Stimulated activated CD4-positive, alpha-beta T cell treated with anti-CD3 and anti-CD28 coated beads, Interleukin-2, amount 100 ng/mL, for 4 hours (primary cell): ENCODE data around the gene RRBP1.

ENCODE experiments used
- DNase-seq: peaks from one replicate; pipeline ENCODE4 v3.0.0-alpha.2; 2020; ENCODE audit warnings: low read depth

The RRBP1 gene

GRCh38 chr20:17646961-17647301 is 35.1 kb downstream of the RRBP1 start:
- DNase-seq = no peak

GRCh38 chr20:17646209-17646960 is 35.7 kb downstream of the RRBP1 start:
- no peak for DNase-seq

- no peak for DNase-seq
Measured at GRCh38 chr20:17645546-17646208, 36.4 kb downstream of the RRBP1 start.

- no peak for DNase-seq
Measured at GRCh38 chr20:17645010-17645409, 37.0 kb downstream of the RRBP1 start.

- DNase-seq = no peak
Measured at GRCh38 chr20:17644451-17644850, 37.6 kb downstream of the RRBP1 start.

- DNase-seq = no peak
Measured at GRCh38 chr20:17643531-17644188, 38.4 kb downstream of the RRBP1 start.

GRCh38 chr20:17642404-17643269 is 39.4 kb downstream of the RRBP1 start:
- no peak for DNase-seq

GRCh38 chr20:17641993-17642392 is 40.0 kb downstream of the RRBP1 start:
- no peak for DNase-seq

- DNase-seq = no peak
Measured at GRCh38 chr20:17641520-17641964, 40.5 kb downstream of the RRBP1 start.

GRCh38 chr20:17640875-17641378 is 41.1 kb downstream of the RRBP1 start:
- no peak for DNase-seq

GRCh38 chr20:17640146-17640874 is 41.7 kb downstream of the RRBP1 start:
- DNase-seq = no peak

- no peak for DNase-seq
Measured at GRCh38 chr20:17638835-17639407, 43.1 kb downstream of the RRBP1 start.

- no peak for DNase-seq
Measured at GRCh38 chr20:17637985-17638640, 43.9 kb downstream of the RRBP1 start.

- no peak for DNase-seq
Measured at GRCh38 chr20:17637413-17637780, 44.6 kb downstream of the RRBP1 start.

GRCh38 chr20:17636523-17637412 is 45.3 kb downstream of the RRBP1 start:
- no peak for DNase-seq

- no peak for DNase-seq
Measured at GRCh38 chr20:17635332-17636244, 46.5 kb downstream of the RRBP1 start.

- DNase-seq = no peak
Measured at GRCh38 chr20:17634661-17635331, 47.2 kb downstream of the RRBP1 start.
